Testis (tissue), 2 donors: ENCODE results near the gene NRXN3.

Source experiments
- POLR2A ChIP-seq: fragments of 450-650 bp; IDR thresholded peaks from one replicate; pipeline ENCODE4 v1.6.1; 2017; ENCODE audit warnings: antibody characterized with exemption, mild to moderate bottlenecking, moderate library complexity
- TF ChIP-seq, protein P1 (sequence below), 3 experiments: fragments of 450-650 bp in 2 of 3; fragments of 200-600 bp in 1 of 3; sonication (generic) in 1 of 3; IDR thresholded peaks; one replicate each; pipeline ENCODE4 v1.5.1; 2016 to 2019; ENCODE audit warnings: antibody characterized with exemption in 3 of 3, mild to moderate bottlenecking in 2 of 3, moderate library complexity in 1 of 3

DNA sequence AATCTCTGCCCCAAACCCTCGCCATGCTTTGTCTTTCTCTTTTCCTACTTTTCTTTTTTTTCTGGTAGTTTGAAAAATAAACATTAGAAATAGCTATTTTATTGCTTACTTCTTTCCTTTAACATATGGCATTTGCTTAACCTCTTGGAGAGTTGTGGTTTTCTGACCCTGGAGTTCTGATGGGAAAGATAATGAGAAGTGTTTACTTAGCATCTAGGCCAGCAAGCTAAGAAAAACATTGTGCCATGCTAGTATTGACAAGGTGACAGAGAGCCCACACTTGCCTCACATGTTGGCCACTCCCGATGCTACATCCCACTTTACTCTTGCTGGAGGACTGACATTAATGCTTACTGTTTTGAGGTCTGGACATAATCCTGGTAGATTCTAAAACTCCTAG, 1154.9 kb downstream of the NRXN3 start:
- TF ChIP-seq, protein P1, sequence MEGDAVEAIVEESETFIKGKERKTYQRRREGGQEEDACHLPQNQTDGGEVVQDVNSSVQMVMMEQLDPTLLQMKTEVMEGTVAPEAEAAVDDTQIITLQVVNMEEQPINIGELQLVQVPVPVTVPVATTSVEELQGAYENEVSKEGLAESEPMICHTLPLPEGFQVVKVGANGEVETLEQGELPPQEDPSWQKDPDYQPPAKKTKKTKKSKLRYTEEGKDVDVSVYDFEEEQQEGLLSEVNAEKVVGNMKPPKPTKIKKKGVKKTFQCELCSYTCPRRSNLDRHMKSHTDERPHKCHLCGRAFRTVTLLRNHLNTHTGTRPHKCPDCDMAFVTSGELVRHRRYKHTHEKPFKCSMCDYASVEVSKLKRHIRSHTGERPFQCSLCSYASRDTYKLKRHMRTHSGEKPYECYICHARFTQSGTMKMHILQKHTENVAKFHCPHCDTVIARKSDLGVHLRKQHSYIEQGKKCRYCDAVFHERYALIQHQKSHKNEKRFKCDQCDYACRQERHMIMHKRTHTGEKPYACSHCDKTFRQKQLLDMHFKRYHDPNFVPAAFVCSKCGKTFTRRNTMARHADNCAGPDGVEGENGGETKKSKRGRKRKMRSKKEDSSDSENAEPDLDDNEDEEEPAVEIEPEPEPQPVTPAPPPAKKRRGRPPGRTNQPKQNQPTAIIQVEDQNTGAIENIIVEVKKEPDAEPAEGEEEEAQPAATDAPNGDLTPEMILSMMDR (IDR thresholded peaks at IDR 0.05), result no peak
- TF ChIP-seq POLR2A, result no peak
